HEK293 (cell line): ENCODE measurements around the gene TNIP3.

ENCODE experiments used
- CTCF ChIP-seq: fragments of 450-650 bp; formaldehyde crosslinking; IDR thresholded peaks from 2 replicates; pipeline ENCODE4 v1.5.1; 2016; ENCODE audit warnings: missing biosample characterization, missing genetic modification characterization
- ZNF585B ChIP-seq: fragments of 450-650 bp; formaldehyde crosslinking; IDR thresholded peaks from 2 replicates; pipeline ENCODE4 v1.5.1; 2016; ENCODE audit warnings: missing biosample characterization, missing genetic modification characterization

DNA sequence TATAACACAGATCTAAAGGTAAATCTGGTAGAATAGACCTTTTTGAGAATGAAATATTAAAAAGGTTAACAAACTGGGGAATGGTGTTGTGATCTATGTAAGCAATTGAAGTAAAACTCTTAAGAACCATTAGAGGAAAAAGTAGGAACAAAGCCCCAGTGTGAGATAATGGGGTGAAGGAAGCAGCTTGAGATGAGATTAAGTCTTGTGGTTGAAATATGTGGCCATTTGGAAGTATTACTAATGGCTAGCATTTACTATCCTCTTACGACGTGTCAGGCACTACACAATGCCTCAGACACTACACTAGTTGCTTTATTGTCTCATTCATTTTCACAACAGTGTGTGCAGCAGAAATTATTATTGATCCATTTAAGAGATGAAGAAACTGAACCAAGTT, 65.9 kb downstream of the TNIP3 start:
- TF ChIP-seq ZNF585B = no peak
- TF ChIP-seq CTCF (tag by site-specific recombination) = no peak
